CD4-positive, alpha-beta T cell treated with Interleukin-2 at 100 ng/mL for 4 hours (primary cell): ENCODE results near the gene UGT1A9.

Experiments
- DNase-seq: peaks from one replicate; pipeline ENCODE4 v3.0.0-alpha.2; 2020; ENCODE audit warnings: low spot score

Gene UGT1A9

GRCh38 chr2:233817361-233817911 lies 145.7 kb downstream of the UGT1A9 start:
- no peak for DNase-seq

DNA sequence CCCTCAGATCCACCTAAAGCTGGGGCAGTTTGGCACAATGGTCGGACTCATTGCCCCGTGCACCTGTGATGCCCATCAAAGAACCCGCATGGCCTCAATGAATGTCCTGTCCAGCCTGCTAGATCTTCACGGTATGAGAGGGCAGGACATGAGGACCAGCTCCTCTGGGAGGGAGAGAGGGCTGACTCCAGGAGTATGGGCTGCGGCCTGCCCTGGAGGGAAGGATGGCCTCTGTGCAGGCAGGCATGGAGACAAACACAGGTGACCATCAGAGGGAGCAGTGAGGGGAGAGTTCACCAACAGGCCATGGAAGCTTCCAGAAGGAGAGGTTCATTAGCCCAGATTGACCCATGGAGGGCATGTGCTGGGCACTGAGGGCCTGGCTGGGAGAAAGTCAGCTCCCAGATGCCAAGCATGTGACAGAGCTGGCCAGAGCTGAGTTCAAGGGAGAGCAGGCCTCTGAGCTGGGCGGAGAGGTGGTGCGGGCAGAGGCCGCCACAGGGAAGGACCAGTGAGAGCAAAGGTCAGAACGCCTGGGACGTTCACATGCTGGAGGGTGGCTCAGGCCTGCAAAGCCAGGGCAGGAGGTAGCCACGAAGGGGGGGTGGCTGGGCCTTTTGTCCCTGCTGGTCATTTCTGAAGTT lies 146.4 kb downstream of the UGT1A9 start:
- no peak for DNase-seq

DNA sequence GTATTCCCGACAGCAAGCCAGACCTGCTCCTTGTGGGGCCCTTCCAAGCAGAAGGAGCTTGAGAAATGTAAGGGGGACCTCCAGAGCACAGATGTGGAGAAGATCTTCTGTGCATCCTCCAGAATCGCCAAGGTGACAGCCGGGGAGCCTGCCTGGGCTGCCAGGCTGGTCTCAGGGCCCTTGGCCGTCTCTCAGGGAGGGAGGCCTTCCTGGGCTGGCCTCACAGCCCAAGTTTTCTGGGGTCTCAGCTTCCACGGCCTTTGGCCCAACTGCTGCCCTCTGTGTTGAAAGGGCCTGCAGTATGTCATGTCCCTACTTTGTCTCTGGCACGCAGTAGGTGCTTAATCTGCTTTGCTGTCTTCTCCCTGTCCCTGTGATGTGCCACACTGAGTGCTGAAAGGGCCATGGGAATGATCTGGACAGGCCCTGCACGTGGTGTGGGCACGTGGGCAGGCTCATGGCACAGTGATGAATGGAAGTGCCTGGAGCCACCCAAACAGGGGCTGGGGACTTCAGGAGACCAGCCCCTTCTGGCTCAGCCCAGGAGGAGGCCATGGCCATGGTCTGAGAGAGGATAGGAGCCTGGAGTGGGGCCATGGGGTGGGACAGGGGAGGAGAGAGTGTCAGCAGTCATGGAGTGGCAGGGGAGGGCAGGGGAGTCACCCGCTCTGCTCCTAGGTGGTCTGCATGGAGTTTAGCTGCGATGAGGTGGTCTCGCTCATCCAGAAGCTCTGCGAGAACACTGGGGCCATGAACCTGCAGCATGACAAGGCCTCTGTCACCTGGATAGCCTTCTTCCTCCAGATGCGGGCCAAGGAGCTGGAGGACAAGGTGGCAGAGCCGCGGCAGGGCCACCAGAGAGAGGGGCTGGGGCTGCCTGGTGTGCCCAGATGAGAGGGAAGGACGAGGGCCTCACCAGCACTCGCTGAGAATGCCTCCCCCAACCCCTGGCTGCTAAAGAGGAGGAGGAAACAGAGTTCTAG lies 147.2 kb downstream of the UGT1A9 start:
- DNase-seq: no peak

GRCh38 chr2:233819884-233820773 lies 148.4 kb downstream of the UGT1A9 start:
- no peak for DNase-seq

GRCh38 chr2:233820774-233821105 lies 149.0 kb downstream of the UGT1A9 start:
- no peak for DNase-seq

GRCh38 chr2:233821196-233821595 lies 149.5 kb downstream of the UGT1A9 start:
- no peak for DNase-seq

DNA sequence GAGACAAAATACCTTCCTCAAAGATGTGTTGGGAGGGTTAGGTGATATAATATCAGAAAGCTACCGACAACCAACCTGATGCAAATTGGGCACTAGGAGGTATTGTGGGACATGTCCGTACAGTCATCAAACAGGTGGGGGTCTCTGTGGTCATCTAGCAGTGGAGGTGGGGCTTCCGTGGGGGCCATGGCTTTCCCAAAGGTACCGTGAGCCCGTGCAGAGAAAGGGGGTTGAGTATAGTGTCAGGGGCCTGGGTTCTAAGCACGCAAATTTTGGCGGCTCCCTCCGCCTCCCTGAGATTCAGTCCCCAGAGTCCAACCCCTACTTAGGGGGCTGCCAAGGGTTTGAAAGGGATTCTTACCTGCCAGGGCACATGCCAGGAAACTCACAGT lies 150.0 kb downstream of the UGT1A9 start:
- DNase-seq: no peak

DNA sequence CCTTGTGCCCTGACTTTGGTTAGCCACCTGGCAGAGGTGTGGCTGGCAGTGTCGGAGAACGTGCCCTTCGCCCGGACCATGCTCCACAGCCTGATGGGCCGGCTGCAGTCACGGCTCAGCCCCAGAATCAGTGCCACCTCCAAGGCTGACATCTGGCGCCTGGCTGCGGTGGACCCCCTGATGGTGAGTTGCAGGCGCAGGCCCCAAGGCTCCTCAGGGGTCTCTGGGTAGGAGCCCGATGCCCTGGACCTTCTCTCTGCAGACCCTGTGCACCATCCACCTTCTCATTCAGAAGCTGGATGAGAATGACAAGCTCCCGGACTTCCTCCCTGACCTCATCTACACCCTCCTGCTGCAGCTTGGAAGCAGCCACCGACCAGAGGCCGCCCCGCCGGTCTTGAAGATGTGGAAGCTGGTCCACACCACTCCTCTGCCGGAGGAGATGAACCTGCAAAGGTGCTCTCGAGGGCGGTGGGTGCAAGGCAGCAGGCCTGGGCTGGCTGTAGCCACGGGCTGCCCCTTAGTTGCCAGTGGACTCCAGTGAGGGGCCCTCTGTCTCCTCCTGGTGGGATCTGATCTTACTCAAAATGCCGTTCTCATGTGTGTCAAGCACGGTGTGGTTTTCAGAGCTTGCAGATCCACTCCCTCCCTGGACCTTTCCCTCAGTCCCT lies 150.5 kb downstream of the UGT1A9 start:
- no peak for DNase-seq
